Measurements from ENCODE around the gene CKS1B.
"Not testable (repeated sequence)": the region's sequence is repeated elsewhere in the genome, so short reads cannot be mapped to it uniquely, and the experiment has no call there.

CKS1B gene

GRCh38 chr1:154964359-154964758, 10.1 kb upstream of the CKS1B start:
- no peak for DNase-seq (ENCODE audit: low spot score)

- DNase-seq (ENCODE audit: low spot score) = no peak
Measured at GRCh38 chr1:154966111-154966510, 8.4 kb upstream of the CKS1B start.

GRCh38 chr1:154967331-154967950, 7.0 kb upstream of the CKS1B start:
- DNase-seq (ENCODE audit: low spot score) = no peak

GRCh38 chr1:154968731-154969130, 5.8 kb upstream of the CKS1B start:
- no peak for DNase-seq (ENCODE audit: low spot score)

GRCh38 chr1:154969246-154969645, 5.2 kb upstream of the CKS1B start:
- no peak for DNase-seq (ENCODE audit: low spot score)

GRCh38 chr1:154969860-154970452, 4.5 kb upstream of the CKS1B start:
- no peak for DNase-seq (ENCODE audit: low spot score)

GRCh38 chr1:154970631-154971340, 3.7 kb upstream of the CKS1B start, which contains the start of gene SHC1:
TSS of gene SHC1 (minus strand) at chr1:154970747. CDS start at chr1:154970526, 221 bp downstream.
- DNase-seq (ENCODE audit: low spot score) = peak; percentile 90

- peak; percentile 55 for DNase-seq (ENCODE audit: low spot score)
Measured at GRCh38 chr1:154971341-154971998, 3.0 kb upstream of the CKS1B start.

- peak; percentile 44 for DNase-seq (ENCODE audit: low spot score)
Measured at GRCh38 chr1:154972213-154972516, 2.3 kb upstream of the CKS1B start.

- peak; percentile 64 for DNase-seq (ENCODE audit: low spot score)
Measured at GRCh38 chr1:154972517-154973343, 1.8 kb upstream of the CKS1B start.

- DNase-seq (ENCODE audit: low spot score) = peak; percentile 100
Measured at GRCh38 chr1:154973344-154974101, 958 bp upstream of the CKS1B start.

GRCh38 chr1:154974808-154975408, 427 bp downstream of the CKS1B start:
- peak; percentile 100 for DNase-seq (ENCODE audit: low spot score)

GRCh38 chr1:154975409-154976059, 1.1 kb downstream of the CKS1B start:
- DNase-seq (ENCODE audit: low spot score) = peak; percentile 67

GRCh38 chr1:154977762-154978161, 3.3 kb downstream of the CKS1B start:
- not testable (repeated sequence) for DNase-seq (ENCODE audit: low spot score)

GRCh38 chr1:154978360-154978759, 3.9 kb downstream of the CKS1B start:
- DNase-seq (ENCODE audit: low spot score) = no peak

GRCh38 chr1:154982341-154982740, 7.9 kb downstream of the CKS1B start:
- no peak for DNase-seq (ENCODE audit: low spot score)

GRCh38 chr1:154982897-154983648, 8.6 kb downstream of the CKS1B start, which contains the start of gene FLAD1:
TSS of gene FLAD1 (plus strand) at chr1:154983344. CDS start at chr1:154983695, 351 bp downstream.
- peak; percentile 97 for DNase-seq (ENCODE audit: low spot score)

- no peak for DNase-seq (ENCODE audit: low spot score)
Measured at GRCh38 chr1:154983776-154984466, 9.4 kb downstream of the CKS1B start.

- not testable (repeated sequence) for DNase-seq (ENCODE audit: low spot score)
Measured at GRCh38 chr1:154986736-154987135, 12.3 kb downstream of the CKS1B start.

Measured in hematopoietic multipotent progenitor cell treated with erythropoietin and hydrocortisone succinate and interleukin-3 and kit ligand, for 17 days (in vitro differentiated cells).